H1 (cell line): ENCODE results near the gene CD81. TPM values are rescaled to one million over a fixed set of nuclear protein-coding genes. Genes with fewer than 3 reads are reported as not detected.

ENCODE experiments used
- CTCF ChIA-PET: fragments of 300-600 bp; sonication (Branson Sonifier 250); formaldehyde crosslinking; loops from one replicate; lab custom pipeline; 2021; ENCODE audit not compliant: partially characterized antibody; lab: Charles Lee
- POLR2A ChIA-PET: fragments of 300-600 bp; sonication (Branson Sonifier 250); formaldehyde crosslinking; loops from one replicate; lab custom pipeline; 2021; ENCODE audit warnings: inconsistent platforms; ENCODE audit not compliant: partially characterized antibody; lab: Charles Lee
- DNase-seq, 2 experiments: peaks; one replicate each; pipeline versions ENCODE4 v3.0.0 to v3.0.0-alpha.2; 2010 to 2022; ENCODE audit warnings: low spot score in 2 of 2, low read depth in 1 of 2, mixed read lengths in 1 of 2
- FAIRE-seq: peaks from 2 replicates; lab custom pipeline; 2011; peaks lifted over from hg19 to GRCh38; lab: Jason Lieb, UNC
- H2AFZ ChIP-seq: 2 replicates; pipeline ENCODE4 v1.8.1; 2012; ENCODE audit warnings: low read length, inconsistent platforms
- H2AK5ac ChIP-seq: 2 replicates; pipeline ENCODE4 v1.6.1; 2013; ENCODE audit warnings: low read depth, low read length
- H2BK120ac ChIP-seq: replicated peaks from 2 replicates; pipeline ENCODE3; 2013; ENCODE audit warnings: low read depth, low read length, inconsistent platforms
- H2BK12ac ChIP-seq: 2 replicates; pipeline ENCODE4 v1.6.1; 2013; ENCODE audit warnings: low read depth, low read length
- H2BK15ac ChIP-seq: 2 replicates; pipeline ENCODE4 v1.6.1; 2013; ENCODE audit warnings: low read length
- H2BK20ac ChIP-seq: 2 replicates; pipeline ENCODE4 v1.6.1; 2013; ENCODE audit warnings: low read length
- H2BK5ac ChIP-seq: 2 replicates; pipeline ENCODE4 v1.6.1; 2013; ENCODE audit warnings: low read depth, low read length
- H3K14ac ChIP-seq: 2 replicates; pipeline ENCODE4 v1.6.1; 2013; ENCODE audit warnings: inconsistent platforms; ENCODE audit not compliant: insufficient read length
- H3K18ac ChIP-seq: 2 replicates; pipeline ENCODE4 v1.6.1; 2013; ENCODE audit warnings: low read length; ENCODE audit errors: extremely low read depth
- H3K23ac ChIP-seq: 2 replicates; pipeline ENCODE4 v1.6.1; 2013; ENCODE audit warnings: inconsistent platforms; ENCODE audit not compliant: insufficient read length
- H3K23me2 ChIP-seq: 2 replicates; pipeline ENCODE4 v1.6.1; 2013; ENCODE audit warnings: low read depth, low read length
- H3K27ac ChIP-seq: 2 replicates; pipeline ENCODE4 v1.6.1; 2011; ENCODE audit warnings: low read depth, low read length, inconsistent platforms
- H3K27me3 ChIP-seq, 4 experiments: replicated peaks in 1 of 4; 1 replicate in 1 of 4; 2 replicates in 3 of 4; pipeline versions ENCODE4 v1.6.1 to v1.8.1; 2011 to 2013; ENCODE audit warnings: low read length in 3 of 4, mild to moderate bottlenecking in 3 of 4, inconsistent platforms in 2 of 4, mixed read lengths in 2 of 4, moderate library complexity in 1 of 4; ENCODE audit not compliant: control insufficient read depth in 3 of 4, insufficient read depth in 3 of 4; ENCODE audit errors: extremely low read depth in 1 of 4
- H3K36me3 ChIP-seq, 4 experiments: 2 replicates each; pipeline versions ENCODE4 v1.6.1 to v1.8.1; 2011 to 2013; ENCODE audit warnings: mild to moderate bottlenecking in 4 of 4, low read length in 3 of 4, moderate library complexity in 2 of 4, control low read depth in 1 of 4, inconsistent platforms in 1 of 4; ENCODE audit not compliant: insufficient read depth in 4 of 4, control insufficient read depth in 2 of 4
- H3K4ac ChIP-seq: replicated peaks from 2 replicates; pipeline ENCODE3; 2013; ENCODE audit warnings: low read length, low read depth, mixed read lengths, inconsistent platforms; ENCODE audit not compliant: insufficient read length
- H3K4me1 ChIP-seq, 4 experiments: replicated peaks in 1 of 4; 1 replicate in 1 of 4; 2 replicates in 3 of 4; pipeline versions ENCODE4 v1.6.1 to v1.8.1; 2011 to 2013; ENCODE audit warnings: low read length in 3 of 4, inconsistent platforms in 2 of 4, mixed read lengths in 1 of 4; ENCODE audit not compliant: insufficient read depth in 4 of 4, control insufficient read depth in 3 of 4
- H3K4me2 ChIP-seq, 2 experiments: 2 replicates each; pipeline versions ENCODE4 v1.6.1 to v1.8.1; 2011 to 2013; ENCODE audit warnings: low read depth in 2 of 2, low read length in 2 of 2, control low read depth in 1 of 2, inconsistent platforms in 1 of 2, mild to moderate bottlenecking in 1 of 2; ENCODE audit not compliant: insufficient read depth in 1 of 2
- H3K4me3 ChIP-seq, 4 experiments: fragments of 200-600, 300-600 bp in 1 of 4; sonication (generic), shearing (Covaris generic), sonication (Bioruptor Twin) in 1 of 4; 2 replicates each; pipeline versions ENCODE4 v1.5.1 to v1.8.1; 2011 to 2016; ENCODE audit warnings: low read length in 4 of 4, low read depth in 3 of 4, control low read depth in 2 of 4, inconsistent platforms in 2 of 4, mild to moderate bottlenecking in 2 of 4, mixed read lengths in 1 of 4, moderate library complexity in 1 of 4; ENCODE audit not compliant: insufficient read depth in 2 of 4; ENCODE audit errors: extremely low read depth in 1 of 4
- H3K56ac ChIP-seq: replicated peaks from 2 replicates; pipeline ENCODE3; 2013; ENCODE audit warnings: low read depth, mild to moderate bottlenecking, mixed read lengths, low read length, inconsistent platforms; ENCODE audit not compliant: insufficient read length
- H3K79me1 ChIP-seq: 2 replicates; pipeline ENCODE4 v1.6.1; 2013; ENCODE audit warnings: low read depth, low read length, control low read depth
- H3K79me2 ChIP-seq, 2 experiments: 2 replicates each; pipeline versions ENCODE4 v1.6.1 to v1.8.1; 2012 to 2013; ENCODE audit warnings: low read length in 2 of 2, mild to moderate bottlenecking in 2 of 2, inconsistent platforms in 1 of 2; ENCODE audit not compliant: insufficient read depth in 2 of 2, control insufficient read depth in 1 of 2
- H3K9ac ChIP-seq, 4 experiments: replicated peaks in 1 of 4; 1 replicate in 1 of 4; 2 replicates in 3 of 4; pipeline versions ENCODE4 v1.6.1 to v1.8.1; 2011 to 2013; ENCODE audit warnings: low read depth in 3 of 4, low read length in 3 of 4, control low read depth in 2 of 4, mild to moderate bottlenecking in 2 of 4, moderate library complexity in 2 of 4, inconsistent platforms in 1 of 4; ENCODE audit errors: extremely low read depth in 1 of 4
- H3K9me3 ChIP-seq, 2 experiments: 2 replicates each; pipeline versions ENCODE4 v1.6.1 to v1.8.1; 2012 to 2013; ENCODE audit warnings: mild to moderate bottlenecking in 2 of 2, moderate library complexity in 2 of 2, control low read depth in 1 of 2, inconsistent platforms in 1 of 2, low read depth in 1 of 2, low read length in 1 of 2, mixed read lengths in 1 of 2; ENCODE audit not compliant: insufficient read depth in 2 of 2
- H4K20me1 ChIP-seq, 2 experiments: replicated peaks in 1 of 2; 2 replicates each; pipeline versions ENCODE3 to v1.8.1; 2011 to 2013; ENCODE audit warnings: inconsistent platforms in 2 of 2, low read length in 2 of 2, mild to moderate bottlenecking in 1 of 2; ENCODE audit not compliant: insufficient read depth in 2 of 2, control insufficient read depth in 1 of 2
- H4K5ac ChIP-seq: 2 replicates; pipeline ENCODE4 v1.6.1; 2013; ENCODE audit warnings: low read length, low read depth, mixed read lengths, inconsistent platforms; ENCODE audit not compliant: insufficient read length
- H4K8ac ChIP-seq: 2 replicates; pipeline ENCODE4 v1.8.0; 2013; ENCODE audit warnings: mild to moderate bottlenecking, moderate library complexity, low read length, inconsistent platforms; ENCODE audit not compliant: insufficient read depth; ENCODE audit errors: extremely low read depth
- H4K91ac ChIP-seq: replicated peaks from 2 replicates; pipeline ENCODE3; 2013; ENCODE audit warnings: low read length, mixed read lengths, inconsistent platforms; ENCODE audit not compliant: insufficient read length
- ASH2L ChIP-seq: fragments of 200-600, 300-600 bp; sonication (generic); IDR thresholded peaks from one replicate; pipeline ENCODE4 v1.7.1; 2017; ENCODE audit warnings: low read length
- BACH1 ChIP-seq: IDR thresholded peaks from 2 replicates; pipeline ENCODE4 v1.6.1; 2012; ENCODE audit warnings: low read length, improper control_type of control experiment
- CBX8 ChIP-seq: fragments of 300-800, 300-1000 bp; sonication (generic); IDR thresholded peaks from 2 replicates; pipeline ENCODE4 v1.7.1; 2016; ENCODE audit warnings: low read depth, low read length, borderline replicate concordance
- CHD1 ChIP-seq: IDR thresholded peaks from 2 replicates; pipeline ENCODE4 v1.6.1; 2012; ENCODE audit warnings: low read depth, low read length, improper control_type of control experiment
- EP300 ChIP-seq, 2 experiments: IDR thresholded peaks; 1 replicate in 1 of 2; 2 replicates in 1 of 2; pipeline ENCODE4 v1.6.1; 2011 to 2012; ENCODE audit warnings: low read depth in 2 of 2, low read length in 2 of 2, mild to moderate bottlenecking in 2 of 2, borderline replicate concordance in 1 of 2, inconsistent platforms in 1 of 2, moderate library complexity in 1 of 2
- JUND ChIP-seq: IDR thresholded peaks from 2 replicates; pipeline ENCODE4 v1.6.1; 2011; ENCODE audit warnings: mild to moderate bottlenecking, improper control_type of control experiment, low read length
- SIN3A ChIP-seq, 2 experiments: IDR thresholded peaks in 1 of 2; conservative IDR thresholded peaks in 1 of 2; 2 replicates each; pipeline ENCODE4 v1.6.1; 2011 to 2012; ENCODE audit warnings: low read length in 2 of 2, improper control_type of control experiment in 1 of 2, low read depth in 1 of 2, mild to moderate bottlenecking in 1 of 2
- WGBS, 2 experiments: shearing (Covaris generic) in 1 of 2; methylation state at CpG; one replicate each; pipeline versions ENCODE4 v1.1.6 to v1.1.7; 2013 to 2015; ENCODE audit warnings: low lambda C conversion rate in 2 of 2, mixed read lengths in 2 of 2, inconsistent platforms in 1 of 2, low coverage in 1 of 2, missing lambda C conversion rate in 1 of 2; ENCODE audit not compliant: insufficient replicate concordance in 2 of 2, insufficient coverage in 1 of 2, insufficient read length in 1 of 2; ENCODE audit errors: extremely low coverage in 1 of 2, missing lambda C conversion rate in 1 of 2; 5-methylcytosine and 5-hydroxymethylcytosine counted together
- polyA plus RNA-seq, 7 experiments: library from polyadenylated mRNA; depleted of rRNA in 3 of 7; stranded (reverse) in 5 of 7; unstranded in 2 of 7; fragments of >200 nt in 5 of 7; fragments of 200-250 nt in 2 of 7; gene quantifications; 1 replicate in 5 of 7; 2 replicates in 1 of 7; 4 replicates in 1 of 7; pipeline versions ENCODE4 v1.2.1 to v1.2.3, GENCODE V29; 2011 to 2013; ENCODE audit warnings: missing spikeins in 2 of 7, mixed read lengths in 2 of 7
- total RNA-seq: library from RNA; stranded (reverse); fragmentation: NEBNext Ultra II Directional; extraction: Animal tissue kit (Norgen Biotek cat#: 25700); gene quantifications from 2 replicates; pipeline ENCODE4 v1.2.1, GENCODE V29; 2021
- TF ChIP-seq, protein P1 (sequence below): IDR thresholded peaks from 2 replicates; pipeline ENCODE4 v1.6.1; 2011; ENCODE audit warnings: low read length, improper control_type of control experiment

Gene CD81
- total and polyA plus RNA-seq, 2 of the 8 experiments (the other 6 are each of a cell fraction or from before 2014, with no cell fraction given), result 238 to 309 TPM

DNA sequence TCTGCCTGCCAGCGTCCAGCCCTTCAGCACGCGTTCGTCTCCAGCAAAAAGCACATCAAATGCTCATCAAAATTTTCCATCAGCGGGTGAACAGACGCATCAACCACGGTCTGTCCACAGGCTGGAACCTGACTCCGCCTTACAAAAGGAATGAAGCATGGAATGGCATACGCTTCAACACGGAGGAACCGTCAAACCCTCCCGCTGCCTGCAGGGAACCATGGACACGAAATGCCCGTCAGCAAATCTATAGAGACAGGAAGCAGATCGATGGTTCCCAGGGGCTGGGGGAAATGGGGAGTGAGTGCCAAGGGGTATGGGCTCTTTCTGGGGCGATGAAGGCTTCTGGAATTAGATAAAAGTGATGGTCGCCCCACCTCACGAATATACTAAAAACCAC lies 39.7 kb downstream of the CD81 start:
- Histone ChIP-seq H3K27me3 (peaks cover 0 to 3% (median 0%) of the 10 kb centered on the region in 4 experiments; a peak in 2 of 7 replicates), H3K4ac (no peak overlapping the region), H2AFZ (no peak overlapping the region), H3K23ac (no peak overlapping the region), H3K4me2 (no peak overlapping the region), H3K79me2 (no peaks in the 10 kb centered on the region), H3K9me3 (no peaks in the 10 kb centered on the region), H3K36me3 (no peaks in the 10 kb centered on the region), H3K56ac (no peak overlapping the region), H3K27ac (no peak overlapping the region), H2BK5ac (no peak overlapping the region), H2BK20ac (no peak overlapping the region), H3K14ac (no peak overlapping the region), H3K23me2 (no peaks in the 10 kb centered on the region), H3K4me1 (peaks cover 0 to 5% (median under 1%) of the 10 kb centered on the region in 4 experiments; a peak in 2 of 7 replicates), H4K20me1 (no peaks in the 10 kb centered on the region), H4K91ac (no peak overlapping the region), H2BK15ac (no peak overlapping the region), H2BK120ac (no peak overlapping the region), H2AK5ac (no peak overlapping the region), H3K9ac (no peak overlapping the region), H3K79me1 (no peaks in the 10 kb centered on the region), H3K4me3 (no peak overlapping the region), H3K18ac (no peak overlapping the region), H4K5ac (no peak overlapping the region), H4K8ac (no peak overlapping the region), H2BK12ac (no peak overlapping the region)
- TF ChIP-seq BACH1, result no peak
- no peak for TF ChIP-seq JUND
- TF ChIP-seq, protein P1, sequence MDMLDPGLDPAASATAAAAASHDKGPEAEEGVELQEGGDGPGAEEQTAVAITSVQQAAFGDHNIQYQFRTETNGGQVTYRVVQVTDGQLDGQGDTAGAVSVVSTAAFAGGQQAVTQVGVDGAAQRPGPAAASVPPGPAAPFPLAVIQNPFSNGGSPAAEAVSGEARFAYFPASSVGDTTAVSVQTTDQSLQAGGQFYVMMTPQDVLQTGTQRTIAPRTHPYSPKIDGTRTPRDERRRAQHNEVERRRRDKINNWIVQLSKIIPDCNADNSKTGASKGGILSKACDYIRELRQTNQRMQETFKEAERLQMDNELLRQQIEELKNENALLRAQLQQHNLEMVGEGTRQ, result no peak
- TF ChIP-seq ASH2L, result no peak
- TF ChIP-seq SIN3A (conservative IDR thresholded peaks at IDR 0.05 in 1 of 2, IDR thresholded peaks at IDR 0.05 in 1 of 2; ENCODE audit: low read depth in 1 of 2, low read length in 2 of 2), result no peak
- TF ChIP-seq CBX8, result no peak
- no peak for TF ChIP-seq EP300 (IDR thresholded peaks at IDR 0.05; ENCODE audit: borderline replicate concordance in 1 of 2, low read depth in 2 of 2, low read length in 2 of 2)
- no peak for TF ChIP-seq CHD1
- POLR2A ChIA-PET, result interaction anchor here (0.8 to 4.3 kb wide), 2 partner anchors 12 to 16 kb away, joined by 3 to 17 read pairs; partner anchors contain the start of gene TSSC4
- WGBS, 2 experiments, result 91% methylated on average over 18 of the region's 18 CpGs; no CpG with 5 or more reads in 1 of the 2 experiments
- FAIRE-seq (no peak), DNase-seq (no peak)
- CTCF ChIA-PET, result interaction anchor here (0.8 to 9.2 kb wide), 9 partner anchors 11 to 231 kb away, joined by 3 to 333 read pairs (median 6); partner anchors contain the start of genes C11orf21, CD81, TSPAN32 and TSSC4
